Measurements from ENCODE around the gene ASTN2. TPM values are rescaled to one million over a fixed set of nuclear protein-coding genes. Genes with fewer than 3 reads are reported as not detected.

The ASTN2 gene
- total RNA-seq, 1 donor = 3.1 TPM

DNA sequence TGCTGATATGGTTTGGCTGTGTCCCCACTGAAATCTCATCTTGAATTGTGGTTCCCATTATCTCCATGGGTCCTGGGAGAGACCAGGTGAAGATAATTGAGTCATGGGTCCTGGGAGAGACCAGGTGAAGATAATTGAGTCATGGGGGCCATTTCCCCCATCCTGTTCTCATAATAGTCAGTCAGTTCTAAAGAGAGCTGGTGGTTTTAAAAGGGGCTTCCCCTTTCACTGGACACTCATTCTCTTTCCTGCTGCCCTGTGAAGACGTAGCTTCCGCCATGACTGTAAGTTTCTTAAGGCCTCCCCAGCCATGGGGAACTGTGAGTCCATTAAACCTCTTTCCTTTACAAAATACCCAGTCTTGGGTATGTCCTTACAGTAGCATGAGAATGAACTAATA lies 628.1 kb downstream of the ASTN2 start:
- Histone ChIP-seq H3K4me3 (ENCODE audit: low read length) (no peak overlapping the region), H3K9me3 (ENCODE audit: low read depth, low read length) (no peaks in the 10 kb centered on the region), H3K27me3 (ENCODE audit: insufficient read depth, low read length) (no peaks in the 10 kb centered on the region), H3K4me1 (ENCODE audit: insufficient read depth, low read length) (no peaks in the 10 kb centered on the region)

DNA sequence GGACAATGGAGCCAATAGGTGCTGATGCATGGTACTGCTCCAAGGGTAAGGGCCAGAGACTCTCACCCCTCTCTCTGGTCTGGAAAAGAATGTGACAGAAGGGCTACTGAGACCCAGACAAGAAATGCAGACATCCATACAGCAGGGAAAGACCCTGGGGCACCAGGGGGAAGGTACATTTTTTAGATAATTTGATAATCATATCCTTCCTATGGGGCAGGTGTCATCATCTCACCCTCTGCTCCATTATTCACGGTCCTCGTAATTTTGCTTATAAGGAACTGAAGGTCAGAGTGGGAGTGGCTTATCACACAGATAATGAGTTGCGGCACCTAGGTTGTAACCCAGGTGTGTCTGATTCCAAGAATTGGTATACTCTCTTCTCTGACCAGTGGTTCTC lies 637.7 kb downstream of the ASTN2 start:
- no peaks in the 10 kb centered on the region for H3K27me3 ChIP-seq (ENCODE audit: insufficient read depth, low read length)
- H3K9me3 ChIP-seq (ENCODE audit: low read depth, low read length) = no peaks in the 10 kb centered on the region
- H3K4me1 ChIP-seq (ENCODE audit: insufficient read depth, low read length) = no peaks in the 10 kb centered on the region
- H3K4me3 ChIP-seq (ENCODE audit: low read length) = no peak overlapping the region

GRCh38 chr9:116774421-116775180 lies 640.3 kb downstream of the ASTN2 start:
- no peaks in the 10 kb centered on the region for H3K4me1 ChIP-seq (ENCODE audit: insufficient read depth, low read length)
- H3K4me3 ChIP-seq (ENCODE audit: low read length) = no peak overlapping the region
- H3K27me3 ChIP-seq (ENCODE audit: insufficient read depth, low read length) = no peaks in the 10 kb centered on the region
- no peaks in the 10 kb centered on the region for H3K9me3 ChIP-seq (ENCODE audit: low read depth, low read length)

GRCh38 chr9:116767219-116767618 lies 647.6 kb downstream of the ASTN2 start:
- H3K27me3 ChIP-seq (ENCODE audit: insufficient read depth, low read length) = no peaks in the 10 kb centered on the region
- no peak overlapping the region for H3K4me3 ChIP-seq (ENCODE audit: low read length)
- H3K9me3 ChIP-seq (ENCODE audit: low read depth, low read length) = no peaks in the 10 kb centered on the region
- H3K4me1 ChIP-seq (ENCODE audit: insufficient read depth, low read length) = no peaks in the 10 kb centered on the region

DNA sequence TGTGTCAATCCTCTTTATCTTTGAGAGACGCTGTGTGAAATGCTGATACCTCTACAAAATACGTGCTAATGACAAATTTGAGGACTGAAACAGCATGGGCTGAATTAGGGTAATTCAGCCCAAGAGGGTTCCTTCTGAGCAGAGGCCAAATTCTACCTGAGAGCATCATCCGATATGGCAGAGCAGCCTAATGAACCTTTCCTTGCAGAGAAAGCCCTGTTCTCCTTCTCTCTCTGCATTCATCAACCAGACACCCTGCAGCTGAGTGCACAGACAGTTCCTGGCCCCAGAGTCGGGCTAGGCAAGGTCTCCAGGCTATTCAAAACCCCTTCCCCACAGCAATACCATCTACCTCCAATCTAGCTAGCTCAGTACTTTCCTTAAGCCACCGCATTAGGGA lies 649.8 kb downstream of the ASTN2 start:
- Histone ChIP-seq H3K4me1 (ENCODE audit: insufficient read depth, low read length) (no peaks in the 10 kb centered on the region), H3K9me3 (ENCODE audit: low read depth, low read length) (no peaks in the 10 kb centered on the region), H3K27me3 (ENCODE audit: insufficient read depth, low read length) (no peaks in the 10 kb centered on the region), H3K4me3 (ENCODE audit: low read length) (no peak overlapping the region)

GRCh38 chr9:116763770-116764169 lies 651.1 kb downstream of the ASTN2 start:
- Histone ChIP-seq H3K9me3 (ENCODE audit: low read depth, low read length) (no peaks in the 10 kb centered on the region), H3K27me3 (ENCODE audit: insufficient read depth, low read length) (no peaks in the 10 kb centered on the region), H3K4me1 (ENCODE audit: insufficient read depth, low read length) (no peaks in the 10 kb centered on the region), H3K4me3 (ENCODE audit: low read length) (no peak overlapping the region)

DNA sequence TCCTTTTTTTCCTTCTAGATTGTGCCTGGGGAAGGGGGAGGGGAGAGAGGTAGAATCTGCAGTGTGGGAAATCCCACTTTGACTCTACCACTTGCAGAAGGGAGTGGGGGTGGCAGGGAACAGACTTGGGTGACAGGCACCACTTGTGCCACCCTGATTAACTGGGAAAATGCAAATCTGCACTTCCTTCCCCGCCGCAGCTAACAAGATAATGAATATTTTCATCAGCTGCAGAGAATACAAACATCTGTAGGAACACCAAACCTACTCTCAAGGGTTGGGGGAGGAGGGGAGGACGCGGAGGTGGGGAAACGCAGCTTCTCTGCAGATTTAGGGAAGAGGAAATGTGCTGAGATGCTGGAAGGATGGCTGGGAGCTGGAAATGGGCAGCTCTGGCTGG lies 654.2 kb downstream of the ASTN2 start:
- no peaks in the 10 kb centered on the region for H3K4me1 ChIP-seq (ENCODE audit: insufficient read depth, low read length)
- H3K9me3 ChIP-seq (ENCODE audit: low read depth, low read length) = no peaks in the 10 kb centered on the region
- H3K4me3 ChIP-seq (ENCODE audit: low read length) = no peak overlapping the region
- no peaks in the 10 kb centered on the region for H3K27me3 ChIP-seq (ENCODE audit: insufficient read depth, low read length)

GRCh38 chr9:116757030-116757429 lies 657.8 kb downstream of the ASTN2 start:
- no peaks in the 10 kb centered on the region for H3K4me1 ChIP-seq (ENCODE audit: insufficient read depth, low read length)
- H3K4me3 ChIP-seq (ENCODE audit: low read length) = no peak overlapping the region
- H3K27me3 ChIP-seq (ENCODE audit: insufficient read depth, low read length) = no peaks in the 10 kb centered on the region
- no peaks in the 10 kb centered on the region for H3K9me3 ChIP-seq (ENCODE audit: low read depth, low read length)

DNA sequence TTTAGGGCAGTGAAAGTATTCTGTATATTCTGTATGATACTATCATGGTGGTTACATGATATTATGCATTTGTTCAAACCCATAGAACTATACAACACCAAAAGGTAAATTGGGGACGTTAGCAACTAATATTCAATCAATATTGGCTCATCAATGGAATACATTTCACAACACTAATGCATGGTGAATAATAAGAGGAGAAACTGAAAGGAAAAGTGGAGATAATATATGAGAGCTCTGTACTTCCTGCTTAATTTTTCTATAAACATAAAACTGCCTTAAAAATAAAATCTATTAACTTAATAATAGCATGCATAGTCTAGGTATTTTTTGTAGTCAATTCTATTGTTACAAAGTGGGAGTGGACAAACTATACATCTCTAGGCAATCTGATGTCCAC lies 661.5 kb downstream of the ASTN2 start:
- no peaks in the 10 kb centered on the region for H3K9me3 ChIP-seq (ENCODE audit: low read depth, low read length)
- no peaks in the 10 kb centered on the region for H3K27me3 ChIP-seq (ENCODE audit: insufficient read depth, low read length)
- no peaks in the 10 kb centered on the region for H3K4me1 ChIP-seq (ENCODE audit: insufficient read depth, low read length)
- no peak overlapping the region for H3K4me3 ChIP-seq (ENCODE audit: low read length)

GRCh38 chr9:116750510-116750909 lies 664.3 kb downstream of the ASTN2 start:
- H3K4me3 ChIP-seq (ENCODE audit: low read length) = no peak overlapping the region
- no peaks in the 10 kb centered on the region for H3K27me3 ChIP-seq (ENCODE audit: insufficient read depth, low read length)
- no peaks in the 10 kb centered on the region for H3K9me3 ChIP-seq (ENCODE audit: low read depth, low read length)
- no peaks in the 10 kb centered on the region for H3K4me1 ChIP-seq (ENCODE audit: insufficient read depth, low read length)

DNA sequence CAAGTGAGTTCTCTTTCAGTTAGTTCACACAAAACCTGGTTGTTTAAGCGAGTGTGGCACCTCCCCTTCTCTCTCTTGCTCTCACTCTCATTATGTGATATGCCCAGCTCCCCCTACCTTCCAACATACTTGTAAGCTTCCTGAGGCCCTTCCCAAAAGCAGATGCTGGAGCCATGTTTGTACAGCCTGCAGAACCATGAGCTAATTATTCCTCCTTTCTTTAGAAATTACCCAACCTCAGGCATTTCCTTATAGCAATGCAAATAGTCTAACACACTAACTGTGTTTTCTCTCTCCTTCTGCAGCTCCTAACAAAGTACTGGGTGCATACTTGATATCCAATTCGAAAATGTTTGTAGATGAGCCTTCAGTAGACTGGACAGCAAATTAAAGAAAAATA lies 665.1 kb downstream of the ASTN2 start:
- H3K4me3 ChIP-seq (ENCODE audit: low read length) = no peak overlapping the region
- H3K27me3 ChIP-seq (ENCODE audit: insufficient read depth, low read length) = no peaks in the 10 kb centered on the region
- no peaks in the 10 kb centered on the region for H3K9me3 ChIP-seq (ENCODE audit: low read depth, low read length)
- H3K4me1 ChIP-seq (ENCODE audit: insufficient read depth, low read length) = no peaks in the 10 kb centered on the region

- Histone ChIP-seq H3K27me3 (ENCODE audit: insufficient read depth, low read length) (no peaks in the 10 kb centered on the region), H3K9me3 (ENCODE audit: low read depth, low read length) (no peaks in the 10 kb centered on the region), H3K4me1 (ENCODE audit: insufficient read depth, low read length) (no peaks in the 10 kb centered on the region), H3K4me3 (ENCODE audit: low read length) (no peak overlapping the region)
These were observed 665.7 kb downstream of the ASTN2 start for GRCh38 chr9:116749176-116749575.

DNA sequence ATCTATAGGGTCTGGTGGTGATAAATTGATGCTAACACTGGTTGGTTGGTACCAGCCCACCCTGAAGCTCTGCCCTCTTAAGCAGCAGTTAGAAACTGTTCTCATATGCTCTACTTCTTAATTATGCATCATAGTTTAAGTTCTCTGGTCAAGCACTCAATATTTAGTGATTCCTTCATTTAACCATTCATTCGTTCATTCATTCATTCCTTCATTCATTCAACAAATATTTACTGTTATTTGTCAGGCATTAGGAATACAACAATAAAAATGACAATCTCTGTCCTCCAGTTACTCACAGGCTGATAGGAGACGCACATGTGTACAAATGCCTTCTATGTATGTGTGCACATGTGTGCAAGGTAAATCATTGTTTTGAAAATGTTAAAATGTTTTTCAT lies 673.1 kb downstream of the ASTN2 start:
- no peaks in the 10 kb centered on the region for H3K4me1 ChIP-seq (ENCODE audit: insufficient read depth, low read length)
- no peaks in the 10 kb centered on the region for H3K9me3 ChIP-seq (ENCODE audit: low read depth, low read length)
- H3K27me3 ChIP-seq (ENCODE audit: insufficient read depth, low read length) = no peaks in the 10 kb centered on the region
- no peak overlapping the region for H3K4me3 ChIP-seq (ENCODE audit: low read length)

- no peaks in the 10 kb centered on the region for H3K4me1 ChIP-seq (ENCODE audit: insufficient read depth, low read length)
- no peak overlapping the region for H3K4me3 ChIP-seq (ENCODE audit: low read length)
- H3K27me3 ChIP-seq (ENCODE audit: insufficient read depth, low read length) = no peaks in the 10 kb centered on the region
- H3K9me3 ChIP-seq (ENCODE audit: low read depth, low read length) = no peaks in the 10 kb centered on the region
These were observed 673.6 kb downstream of the ASTN2 start for GRCh38 chr9:116741086-116741740.

DNA sequence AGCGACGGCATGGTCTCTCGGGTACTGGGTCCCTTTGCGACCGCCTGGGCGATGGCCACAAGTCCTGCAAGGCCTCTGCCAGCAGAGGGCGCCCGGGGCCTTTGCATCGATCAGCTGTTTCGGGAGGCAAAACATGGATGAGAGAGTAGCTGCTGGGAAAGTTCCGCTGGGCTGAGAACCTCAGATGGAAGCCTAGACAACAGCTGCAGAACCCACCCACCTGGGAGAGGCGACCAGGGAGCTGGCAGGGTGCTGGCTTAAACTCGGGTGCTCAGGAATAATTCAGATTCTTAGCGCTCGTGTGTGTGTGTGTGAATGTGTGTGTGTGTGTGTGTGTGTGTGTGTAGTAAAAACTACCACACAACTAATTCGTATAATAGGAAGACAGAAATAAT lies 677.7 kb downstream of the ASTN2 start:
- Histone ChIP-seq H3K4me1 (ENCODE audit: insufficient read depth, low read length) (no peaks in the 10 kb centered on the region), H3K27me3 (ENCODE audit: insufficient read depth, low read length) (no peaks in the 10 kb centered on the region), H3K4me3 (ENCODE audit: low read length) (no peak overlapping the region), H3K9me3 (ENCODE audit: low read depth, low read length) (no peaks in the 10 kb centered on the region)

Measured in mononuclear cell (primary cell).